CD4-positive, alpha-beta memory T cell (primary cell): Measurements from ENCODE around the gene SLC12A4. TPM values are rescaled to one million over a fixed set of nuclear protein-coding genes. Genes with fewer than 3 reads are reported as not detected.

Source experiments
- CTCF ChIA-PET: fragments of 350-600 bp; sonication (Branson Sonifier 250); formaldehyde crosslinking; loops from one replicate; lab custom pipeline; 2021; ENCODE audit warnings: inconsistent platforms; ENCODE audit not compliant: partially characterized antibody; lab: Charles Lee
- POLR2A ChIA-PET: fragments of 350-600 bp; sonication (Branson Sonifier 250); formaldehyde crosslinking; loops from one replicate; lab custom pipeline; 2021; ENCODE audit not compliant: partially characterized antibody; lab: Charles Lee
- DNase-seq, 5 donors: peaks; one replicate each; pipeline versions ENCODE4 v3.0.0 to v3.0.0-alpha.2; 2020 to 2022; ENCODE audit warnings: mixed read lengths in 1 of 5
- H3K27ac ChIP-seq: one replicate; pipeline ENCODE4 v1.7.0; 2013; ENCODE audit warnings: low read depth, low read length
- H3K27me3 ChIP-seq: 2 replicates; pipeline ENCODE4 v1.7.0; 2013; ENCODE audit warnings: mild to moderate bottlenecking, low read length, moderate library complexity; ENCODE audit not compliant: insufficient read depth
- H3K36me3 ChIP-seq: 2 replicates; pipeline ENCODE4 v1.7.0; 2013; ENCODE audit warnings: mild to moderate bottlenecking, low read length, moderate library complexity; ENCODE audit not compliant: insufficient read depth
- H3K4me1 ChIP-seq: 2 replicates; pipeline ENCODE4 v1.7.0; 2013; ENCODE audit warnings: mild to moderate bottlenecking, low read length, moderate library complexity; ENCODE audit not compliant: insufficient read depth
- H3K4me3 ChIP-seq, 2 donors: one replicate each; pipeline ENCODE4 v1.7.0; 2013; ENCODE audit warnings: low read length in 2 of 2, mild to moderate bottlenecking in 1 of 2
- H3K9me3 ChIP-seq, 2 donors: one replicate each; pipeline ENCODE4 v1.7.0; 2013; ENCODE audit warnings: low read length in 2 of 2, control low read depth in 1 of 2; ENCODE audit not compliant: control insufficient read depth in 1 of 2
- H3K27ac Mint-ChIP-seq, 7 donors: one replicate each; pipeline ENCODE4 v1.8.0; 2020 to 2021; ENCODE audit warnings: mixed read lengths in 7 of 7, mild to moderate bottlenecking in 6 of 7, inconsistent platforms in 3 of 7, moderate library complexity in 3 of 7
- H3K27me3 Mint-ChIP-seq, 2 donors: one replicate each; pipeline ENCODE4 v1.8.0; 2020 to 2021; ENCODE audit warnings: mixed read lengths in 2 of 2
- H3K36me3 Mint-ChIP-seq, 2 donors: one replicate each; pipeline ENCODE4 v1.8.0; 2020 to 2021; ENCODE audit warnings: mixed read lengths in 2 of 2, inconsistent platforms in 1 of 2, mild to moderate bottlenecking in 1 of 2
- H3K4me1 Mint-ChIP-seq, 4 donors: one replicate each; pipeline ENCODE4 v1.8.0; 2020 to 2021; ENCODE audit warnings: mixed read lengths in 4 of 4, mild to moderate bottlenecking in 1 of 4
- H3K4me3 Mint-ChIP-seq, 8 donors: one replicate each; pipeline ENCODE4 v1.8.0; 2020 to 2021; ENCODE audit warnings: mixed read lengths in 8 of 8, mild to moderate bottlenecking in 7 of 8, moderate library complexity in 6 of 8, inconsistent platforms in 3 of 8
- H3K9me3 Mint-ChIP-seq, 8 donors: one replicate each; pipeline ENCODE4 v1.8.0; 2020 to 2021; ENCODE audit warnings: mixed read lengths in 8 of 8, mild to moderate bottlenecking in 5 of 8, inconsistent platforms in 3 of 8, moderate library complexity in 1 of 8
- intact Hi-C: fragments of 100-400 bp; cut with micrococcal nuclease; formaldehyde crosslinking; loops from one replicate; pipeline ENCODE4 v1.15.1; 2023
- polyA plus RNA-seq, 2 donors: library from polyadenylated mRNA; unstranded; fragments of 300-500 nt; fragmentation: Illumina TruSeq; gene quantifications; one replicate each; pipeline ENCODE4 v1.2.3, GENCODE V29; 2021
- total RNA-seq, 2 experiments: library from RNA; stranded (reverse); gene quantifications; one replicate each; pipeline ENCODE4 v1.2.3, GENCODE V29; 2021

Gene SLC12A4
- total and polyA plus RNA-seq, 4 experiments from 2014 or later: 4.0 to 33.5 (median 19.1) TPM

- ChIA-PET CTCF (no interaction called here), POLR2A (interaction anchor here (0.6 to 5.9 kb wide), 2 partner anchors 11 to 37 kb away, joined by 3 to 44 read pairs; partner anchors contain the start of gene PSMB10)
- Histone ChIP-seq H3K4me1 (no peaks in the 10 kb centered on the region), H3K36me3 (peaks cover 11% of the 10 kb centered on the region), H3K9me3 (no peaks in the 10 kb centered on the region), H3K4me3 (no peak overlapping the region), H3K27me3 (no peaks in the 10 kb centered on the region), H3K27ac (no peak overlapping the region)
- intact Hi-C loops: no loop called here
- Mint-ChIP-seq H3K9me3 (no peaks in the 10 kb centered on the region), H3K27ac (peak overlapping the region in 2 of 7 donors; percentile 29 to 82), H3K4me3 (no peak overlapping the region), H3K36me3 (peaks cover 0 to 4% of the 10 kb centered on the region in 2 donors), H3K4me1 (no peaks in the 10 kb centered on the region), H3K27me3 (no peaks in the 10 kb centered on the region)
- DNase-seq: no peak
Observed at GRCh38 chr16:67948015-67948414, 20.4 kb downstream of the SLC12A4 start.

- no peaks in the 10 kb centered on the region for H3K9me3 Mint-ChIP-seq
- no peaks in the 10 kb centered on the region for H3K27me3 ChIP-seq
- POLR2A ChIA-PET: interaction anchor here (1.4 to 5.9 kb wide), 2 partner anchors 10 to 45 kb away, joined by 3 to 44 read pairs; partner anchors contain the start of gene PSMB10
- H3K4me3 ChIP-seq: no peak overlapping the region
- H3K9me3 ChIP-seq: no peaks in the 10 kb centered on the region
- no peak overlapping the region for H3K27ac ChIP-seq
- intact Hi-C loops: no loop called here
- H3K36me3 ChIP-seq: peaks cover 10% of the 10 kb centered on the region
- peaks cover 5% of the 10 kb centered on the region for H3K4me1 ChIP-seq
- peaks cover 0 to 6% of the 10 kb centered on the region in 2 donors for H3K36me3 Mint-ChIP-seq
- H3K27ac Mint-ChIP-seq: no peak overlapping the region
- no peak overlapping the region for H3K4me3 Mint-ChIP-seq
- H3K4me1 Mint-ChIP-seq: peaks cover 2 to 5% (median 3%) of the 10 kb centered on the region in 4 donors
- DNase-seq: no peak
- H3K27me3 Mint-ChIP-seq: no peaks in the 10 kb centered on the region
- CTCF ChIA-PET: no interaction called here
Observed at GRCh38 chr16:67946966-67947558, 21.4 kb downstream of the SLC12A4 start.

- Mint-ChIP-seq H3K9me3 (no peaks in the 10 kb centered on the region), H3K27ac (no peak overlapping the region), H3K4me1 (peaks cover 7 to 12% (median 9%) of the 10 kb centered on the region in 4 donors), H3K27me3 (no peaks in the 10 kb centered on the region), H3K36me3 (peaks cover 0 to 6% of the 10 kb centered on the region in 2 donors), H3K4me3 (no peak overlapping the region)
- POLR2A ChIA-PET: interaction anchor here (1.4 to 5.9 kb wide), 3 partner anchors 9 to 46 kb away, joined by 3 to 44 read pairs (median 15); partner anchors contain the start of gene PSMB10
- H3K4me1 ChIP-seq: peaks cover 15% of the 10 kb centered on the region
- H3K27me3 ChIP-seq: no peaks in the 10 kb centered on the region
- no peak overlapping the region for H3K27ac ChIP-seq
- no peaks in the 10 kb centered on the region for H3K9me3 ChIP-seq
- CTCF ChIA-PET: no interaction called here
- H3K36me3 ChIP-seq: peaks cover 5% of the 10 kb centered on the region
- no peak overlapping the region for H3K4me3 ChIP-seq
- no peak for DNase-seq
- intact Hi-C loops: no loop called here
Observed at GRCh38 chr16:67946128-67946569, 22.3 kb downstream of the SLC12A4 start.

GRCh38 chr16:67945392-67945933 lies 23.0 kb downstream of the SLC12A4 start:
- ChIA-PET CTCF (interaction anchor here (1.0 to 1.2 kb wide), 2 partner anchors 13 to 129 kb away, joined by 3 read pairs; no protein-coding TSS in a partner anchor), POLR2A (interaction anchor here (3.0 kb wide), 1 partner anchor 10 kb away, joined by 15 read pairs; no protein-coding TSS in a partner anchor)

GRCh38 chr16:67944690-67945391 lies 23.6 kb downstream of the SLC12A4 start:
- H3K36me3 Mint-ChIP-seq: peaks cover 0 to 6% of the 10 kb centered on the region in 2 donors
- Histone ChIP-seq H3K4me1 (peaks cover 26% of the 10 kb centered on the region), H3K9me3 (no peaks in the 10 kb centered on the region), H3K4me3 (no peak overlapping the region), H3K36me3 (peaks cover 5% of the 10 kb centered on the region), H3K27me3 (no peaks in the 10 kb centered on the region), H3K27ac (no peak overlapping the region)
- H3K9me3 Mint-ChIP-seq: no peaks in the 10 kb centered on the region
- no peak for DNase-seq
- no peak overlapping the region for H3K27ac Mint-ChIP-seq
- POLR2A ChIA-PET: interaction anchor here (3.0 kb wide), 1 partner anchor 10 kb away, joined by 15 read pairs; no protein-coding TSS in a partner anchor
- CTCF ChIA-PET: interaction anchor here (1.0 to 1.2 kb wide), 2 partner anchors 12 to 129 kb away, joined by 3 read pairs; no protein-coding TSS in a partner anchor
- H3K4me1 Mint-ChIP-seq: peaks cover 12 to 21% (median 16%) of the 10 kb centered on the region in 4 donors
- no peaks in the 10 kb centered on the region for H3K27me3 Mint-ChIP-seq
- no peak overlapping the region for H3K4me3 Mint-ChIP-seq
- intact Hi-C loops: no loop called here

More at GRCh38 chr16:67945392-67945933, 23.0 kb downstream of the SLC12A4 start:
- DNase-seq: no peak
- Mint-ChIP-seq H3K27me3 (no peaks in the 10 kb centered on the region), H3K4me1 (peaks cover 7 to 14% (median 10%) of the 10 kb centered on the region in 4 donors), H3K4me3 (no peak overlapping the region), H3K36me3 (peaks cover 0 to 6% of the 10 kb centered on the region in 2 donors), H3K9me3 (no peaks in the 10 kb centered on the region), H3K27ac (no peak overlapping the region)
- Histone ChIP-seq H3K4me3 (no peak overlapping the region), H3K27me3 (no peaks in the 10 kb centered on the region), H3K36me3 (peaks cover 5% of the 10 kb centered on the region), H3K4me1 (peaks cover 20% of the 10 kb centered on the region), H3K9me3 (no peaks in the 10 kb centered on the region), H3K27ac (no peak overlapping the region)
- intact Hi-C loops: no loop called here

GRCh38 chr16:67943619-67944504 lies 24.6 kb downstream of the SLC12A4 start, which contains the start of gene LCAT:
LCAT (minus strand) TSS chr16:67944120; CDS start chr16:67944101, 19 bp downstream.
- no peaks in the 10 kb centered on the region for H3K27me3 ChIP-seq
- no peaks in the 10 kb centered on the region for H3K9me3 Mint-ChIP-seq
- peaks cover 14 to 29% (median 22%) of the 10 kb centered on the region in 4 donors for H3K4me1 Mint-ChIP-seq
- ChIA-PET CTCF (interaction anchor here (0.9 to 1.3 kb wide), 3 partner anchors 11 to 37 kb away, joined by 3 read pairs; partner anchors contain the start of gene DPEP3), POLR2A (interaction anchor here (3.0 kb wide), 1 partner anchor 9 kb away, joined by 15 read pairs; no protein-coding TSS in a partner anchor)
- no peaks in the 10 kb centered on the region for H3K9me3 ChIP-seq
- intact Hi-C loops: no loop called here
- H3K4me1 ChIP-seq: peaks cover 33% of the 10 kb centered on the region
- H3K4me3 ChIP-seq: no peak within 1 kb of the TSS
- H3K27ac Mint-ChIP-seq: peak within 1 kb of the TSS in 1 of 7 donors; percentile 70
- DNase-seq: no peak
- no peak within 1 kb of the TSS for H3K27ac ChIP-seq
- no peak within 1 kb of the TSS for H3K4me3 Mint-ChIP-seq
- peaks cover 5% of the 10 kb centered on the region for H3K36me3 ChIP-seq
- H3K36me3 Mint-ChIP-seq: peaks cover 0 to 6% of the 10 kb centered on the region in 2 donors
- no peaks in the 10 kb centered on the region for H3K27me3 Mint-ChIP-seq
